Activated naive CD8-positive, alpha-beta T cell treated with anti-CD3 and anti-CD28 coated beads, Interleukin-2, amount 50 U/mL, for 16 hours (primary cell): ENCODE data around the gene COLEC11.

Source experiments
- DNase-seq: peaks from one replicate; pipeline ENCODE4 v3.0.0-alpha.2; 2020; ENCODE audit warnings: low read depth, low spot score

The COLEC11 gene

DNA sequence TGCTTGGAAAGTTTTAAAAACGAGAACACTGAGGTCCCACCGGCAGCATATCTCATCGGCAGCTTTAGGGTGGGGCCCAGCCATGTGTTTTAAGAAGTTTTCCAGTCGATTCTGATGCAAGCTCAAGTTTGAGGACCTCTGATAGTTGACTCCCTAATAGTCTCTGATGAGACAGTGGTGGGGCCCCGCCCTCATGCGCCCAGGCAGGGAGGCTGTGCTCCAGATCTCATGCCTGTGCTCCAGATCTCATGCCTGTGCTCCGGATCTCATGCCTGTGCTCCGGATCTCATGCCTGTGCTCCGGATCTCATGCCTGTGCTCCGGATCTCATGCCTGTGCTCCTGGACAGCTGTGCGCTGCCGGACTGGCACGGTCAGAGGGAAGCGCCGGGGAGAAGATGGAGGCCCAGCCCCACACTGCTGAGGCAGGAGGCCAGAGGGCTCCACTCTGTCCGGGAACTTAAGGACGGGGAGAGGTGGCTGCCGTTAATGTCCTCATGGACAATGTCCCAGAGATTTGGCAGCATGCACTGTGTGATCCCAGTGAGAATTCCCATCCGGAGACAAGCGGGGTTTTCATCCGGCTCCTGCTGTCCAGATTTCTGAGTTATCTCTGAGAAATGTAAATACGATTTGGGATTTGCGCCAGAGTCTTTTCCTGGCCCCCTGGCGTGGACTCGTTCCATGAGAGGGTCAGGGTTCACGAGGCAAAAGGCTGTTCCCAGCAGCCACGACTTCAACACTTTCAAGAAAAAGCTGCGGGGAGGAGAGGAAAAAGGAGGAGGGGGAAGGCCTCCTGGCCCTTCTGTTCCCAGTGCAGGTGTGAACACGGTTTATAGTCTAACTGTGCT is 9.4 kb upstream of the COLEC11 start:
- DNase-seq = no peak

- DNase-seq = no peak
Measured at GRCh38 chr2:3586220-3586619, 8.7 kb upstream of the COLEC11 start.

DNA sequence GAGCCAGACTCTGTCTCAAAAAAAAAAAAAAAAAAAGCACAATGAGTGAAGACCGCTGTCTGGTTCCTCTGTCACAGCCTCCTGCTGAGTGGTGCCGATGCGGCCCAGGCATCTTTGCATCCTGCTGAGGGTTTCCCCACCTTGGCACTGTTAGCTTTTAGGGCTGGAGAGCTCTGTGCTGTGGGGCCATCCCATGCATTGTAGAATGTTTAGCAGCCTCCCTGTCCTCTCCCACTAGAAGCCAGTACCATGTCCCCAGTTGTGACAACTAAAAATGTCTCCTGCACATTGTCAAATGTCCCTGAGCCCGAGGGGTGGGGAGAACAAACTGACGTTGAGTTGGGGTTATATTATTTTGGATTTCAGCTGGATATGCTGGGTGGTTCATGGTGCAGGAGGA is 7.9 kb upstream of the COLEC11 start:
- DNase-seq = no peak

- DNase-seq = no peak
Measured at GRCh38 chr2:3587432-3587831, 7.5 kb upstream of the COLEC11 start.

- no peak for DNase-seq
Measured at GRCh38 chr2:3588084-3588483, 6.8 kb upstream of the COLEC11 start.

DNA sequence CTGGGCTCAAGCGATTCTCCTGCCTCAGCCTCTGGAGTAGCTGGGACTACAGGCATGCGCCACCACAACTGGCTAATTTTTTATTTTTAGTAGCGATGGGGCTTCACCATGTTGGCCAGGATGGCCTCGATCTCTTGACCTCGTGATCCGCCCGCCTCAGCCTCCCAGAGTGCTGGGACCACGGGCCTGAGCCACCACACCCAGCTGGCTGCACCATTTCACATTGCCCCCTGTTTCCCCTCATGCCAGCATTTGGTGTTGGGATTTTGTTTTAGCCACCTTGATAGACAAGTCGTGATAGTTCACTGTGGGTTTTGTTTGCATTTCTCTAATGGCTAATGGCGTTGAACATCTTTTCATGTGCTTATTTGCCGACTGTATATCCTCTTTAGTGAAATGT is 5.8 kb upstream of the COLEC11 start:
- no peak for DNase-seq

- DNase-seq = no peak
Measured at GRCh38 chr2:3595404-3595803, 492 bp downstream of the COLEC11 start.

GRCh38 chr2:3595985-3596384 is 1.1 kb downstream of the COLEC11 start:
- no peak for DNase-seq

GRCh38 chr2:3596901-3597417 is 2.0 kb downstream of the COLEC11 start:
- no peak for DNase-seq

DNA sequence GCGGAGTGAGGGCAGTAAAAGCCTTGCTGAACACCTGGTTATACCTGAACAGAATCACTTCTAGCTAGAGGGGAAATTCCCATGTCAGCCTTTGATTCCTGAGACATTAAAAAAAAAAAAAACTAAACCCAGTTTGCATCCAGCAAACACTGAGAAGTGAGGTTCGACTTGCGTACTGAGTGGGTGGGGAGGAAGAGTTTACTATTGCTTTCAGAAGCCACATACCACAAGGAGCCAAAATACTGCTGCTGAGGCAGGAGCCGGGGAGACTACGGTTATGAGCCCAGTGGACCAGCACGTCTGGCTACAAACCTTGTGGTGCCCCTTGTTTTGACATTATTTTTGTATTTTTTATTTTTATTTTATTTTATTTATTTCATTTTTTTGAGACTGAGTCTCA is 2.7 kb downstream of the COLEC11 start:
- DNase-seq = no peak

- DNase-seq = no peak
Measured at GRCh38 chr2:3598197-3598910, 3.4 kb downstream of the COLEC11 start.

GRCh38 chr2:3598912-3599854 is 4.3 kb downstream of the COLEC11 start:
- no peak for DNase-seq

GRCh38 chr2:3600256-3600855 is 5.4 kb downstream of the COLEC11 start:
- no peak for DNase-seq

GRCh38 chr2:3601561-3602271 is 6.8 kb downstream of the COLEC11 start:
- no peak for DNase-seq

DNA sequence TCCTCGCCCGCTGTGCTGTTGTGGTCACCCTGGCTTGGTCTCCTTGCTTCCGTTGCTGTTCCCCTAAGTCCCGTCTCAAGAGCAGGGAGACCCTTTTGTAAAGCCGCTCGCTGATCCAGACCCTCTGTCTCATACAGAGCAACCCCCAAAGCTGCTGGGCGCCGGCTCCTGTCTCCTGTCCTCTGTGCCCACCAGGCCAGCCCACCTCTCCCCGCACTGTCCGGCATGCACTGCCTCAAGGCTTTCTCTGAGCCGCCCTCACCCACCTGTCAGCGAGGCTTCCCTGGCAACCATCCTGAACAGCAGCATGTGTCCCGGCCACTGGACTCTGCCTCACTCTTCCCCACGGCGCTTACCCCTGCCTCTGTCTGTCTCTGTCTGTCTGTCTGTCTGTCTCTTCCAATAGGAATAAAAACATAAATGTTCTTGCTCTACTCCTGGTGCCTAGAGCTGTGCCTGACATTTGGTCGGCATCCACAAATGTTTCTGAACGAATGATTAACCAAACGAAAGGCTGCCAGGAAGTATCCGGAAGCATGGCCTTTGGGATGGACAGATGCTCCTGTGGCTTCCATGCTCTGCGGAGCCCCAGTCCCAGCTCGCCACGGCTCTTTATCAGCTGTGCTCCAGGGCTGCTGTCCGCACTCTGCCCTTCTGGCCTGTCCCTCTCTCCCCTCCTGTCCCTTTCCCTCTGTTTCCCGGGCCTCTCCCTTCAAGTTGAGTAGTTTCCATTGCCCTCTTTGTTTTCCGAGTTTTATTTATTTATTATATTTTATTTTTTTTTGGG is 7.8 kb downstream of the COLEC11 start:
- no peak for DNase-seq

- no peak for DNase-seq
Measured at GRCh38 chr2:3603536-3604206, 8.8 kb downstream of the COLEC11 start.

- DNase-seq = no peak
Measured at GRCh38 chr2:3604207-3604877, 9.4 kb downstream of the COLEC11 start.
